SKM-1 treated with dmso at 0.1 percent for 144 hours (cell line): ENCODE results near the gene DGKA.
A peak's percentile ranks its signal among the peaks of the same experiment; 100 is the strongest.
"Not testable (repeated sequence)": the region's sequence is repeated elsewhere in the genome, so short reads cannot be mapped to it uniquely, and the experiment has no call there.

ENCODE experiments used
- DNase-seq: peaks from one replicate; lab custom pipeline; 2025; ENCODE audit not compliant: unreplicated experiment; lab: John Stamatoyannopoulos, UW

DGKA gene

DNA sequence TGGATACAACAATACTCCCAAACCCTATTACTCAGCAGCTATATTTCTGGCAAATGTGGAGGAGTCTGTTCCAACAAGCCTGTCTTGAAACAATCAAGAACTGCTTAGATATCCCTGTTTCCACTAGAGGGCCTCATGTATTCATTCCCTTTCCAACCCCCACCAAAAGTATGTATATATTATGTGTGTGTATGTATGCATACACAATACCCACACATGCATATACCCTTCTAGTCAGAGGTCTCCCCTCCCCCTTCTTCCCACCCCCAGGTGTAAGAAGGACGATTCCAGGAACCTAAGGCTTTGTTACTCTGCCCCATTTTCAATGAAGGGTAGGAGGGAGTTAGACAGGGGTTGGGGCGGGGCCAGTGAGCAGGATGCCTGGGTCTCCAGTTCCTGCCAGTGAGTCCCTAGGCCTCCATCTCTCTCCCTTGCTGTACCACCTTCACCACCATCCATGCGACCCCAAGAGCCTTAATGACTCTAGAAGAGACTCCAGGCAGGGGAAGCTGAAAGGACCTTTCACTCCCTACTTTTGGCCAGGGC is at the start of gene DGKA:
Gene DGKA (plus strand): TSS at position 392 of the 546 bp plus-strand sequence. CDS start 5,342 bp downstream, outside the sequence.
- peak; percentile 21 for DNase-seq

DNA sequence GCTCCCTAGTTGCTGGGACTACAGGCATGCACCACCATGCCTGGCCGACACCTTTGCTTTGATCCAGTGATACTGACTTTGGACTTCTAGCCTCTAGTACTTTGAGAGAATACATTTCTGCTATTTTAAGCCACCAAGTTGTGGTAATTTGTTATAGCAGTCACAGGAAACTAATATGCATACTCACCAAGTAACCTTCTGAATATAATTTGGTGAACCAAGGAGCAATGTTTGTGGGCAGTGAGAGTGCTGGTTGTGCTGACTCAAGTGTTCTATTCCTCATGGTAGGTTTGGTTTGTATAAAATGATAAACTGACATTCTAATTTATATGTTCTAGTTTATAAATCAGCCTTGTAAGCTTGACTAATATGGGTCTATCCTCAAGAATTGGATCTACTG is 45.8 kb upstream of the DGKA start:
- no peak for DNase-seq

GRCh38 chr12:55891310-55891709 is 39.7 kb upstream of the DGKA start:
- no peak for DNase-seq

DNA sequence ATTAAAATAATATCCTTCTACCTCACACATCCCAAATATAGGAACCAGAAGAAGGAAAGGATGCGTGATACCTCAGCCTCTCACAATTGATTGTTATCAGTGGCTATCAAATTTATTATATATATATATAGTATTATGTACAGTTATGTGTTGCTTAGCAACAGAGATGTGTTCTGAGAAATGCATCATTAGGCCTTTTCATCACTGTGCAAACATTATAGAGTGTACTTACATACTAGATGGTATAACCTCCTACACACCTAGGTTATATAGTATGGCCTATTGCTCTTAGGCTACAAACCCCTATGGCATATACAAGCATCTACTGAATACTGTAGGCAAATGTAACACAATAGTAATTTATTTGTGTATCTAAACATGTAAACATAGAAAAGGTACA is 37.2 kb upstream of the DGKA start:
- no peak for DNase-seq

- DNase-seq, result no peak
Measured at GRCh38 chr12:55899082-55899481, 31.9 kb upstream of the DGKA start.

- no peak for DNase-seq
Measured at GRCh38 chr12:55901881-55902490, 29.0 kb upstream of the DGKA start.

DNA sequence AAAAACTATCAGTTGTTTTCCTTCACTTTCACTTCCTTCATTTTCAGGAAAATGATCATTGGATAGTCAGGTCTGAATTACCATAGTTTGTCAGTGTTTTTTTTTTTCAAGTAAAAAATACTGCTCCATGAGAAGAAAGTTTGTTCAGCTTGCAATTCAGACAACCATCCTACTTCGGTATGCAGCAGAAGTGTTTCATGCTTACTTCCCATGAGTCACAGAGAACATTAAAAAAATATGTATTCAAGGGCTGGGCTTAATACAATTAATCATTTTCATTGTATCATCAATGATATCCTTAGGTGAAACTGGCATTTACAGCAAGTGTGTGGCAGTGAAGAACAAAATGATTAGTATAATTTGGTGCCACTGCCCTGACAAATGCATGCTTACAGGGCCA is 24.9 kb upstream of the DGKA start:
- DNase-seq, result no peak

- no peak for DNase-seq
Measured at GRCh38 chr12:55908726-55909512, 22.0 kb upstream of the DGKA start.

GRCh38 chr12:55909513-55909884 is 21.5 kb upstream of the DGKA start:
- no peak for DNase-seq

- DNase-seq, result no peak
Measured at GRCh38 chr12:55912908-55913307, 18.1 kb upstream of the DGKA start.

DNA sequence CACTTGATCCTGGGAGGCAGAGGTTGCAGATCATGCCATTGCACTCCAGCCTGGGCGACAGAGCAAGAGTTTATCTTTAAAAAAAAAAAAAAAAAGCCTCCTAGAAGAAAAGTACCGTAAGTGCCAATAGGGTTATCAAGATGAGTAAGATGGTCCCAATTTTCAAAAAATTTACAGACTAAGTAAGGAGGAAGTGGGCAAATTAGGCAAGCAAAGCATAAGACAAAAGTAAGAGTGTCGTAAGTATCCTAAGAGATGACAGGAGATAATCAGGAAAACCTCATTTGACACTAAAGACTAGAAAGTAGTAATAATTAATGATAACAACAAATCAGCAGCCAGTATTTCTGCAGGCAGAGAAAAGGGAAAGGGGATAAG is 15.5 kb upstream of the DGKA start:
- DNase-seq, result peak; percentile 5

GRCh38 chr12:55919032-55919431 is 11.9 kb upstream of the DGKA start:
- not testable (repeated sequence) for DNase-seq

- DNase-seq, result no peak
Measured at GRCh38 chr12:55922126-55922525, 8.8 kb upstream of the DGKA start.

DNA sequence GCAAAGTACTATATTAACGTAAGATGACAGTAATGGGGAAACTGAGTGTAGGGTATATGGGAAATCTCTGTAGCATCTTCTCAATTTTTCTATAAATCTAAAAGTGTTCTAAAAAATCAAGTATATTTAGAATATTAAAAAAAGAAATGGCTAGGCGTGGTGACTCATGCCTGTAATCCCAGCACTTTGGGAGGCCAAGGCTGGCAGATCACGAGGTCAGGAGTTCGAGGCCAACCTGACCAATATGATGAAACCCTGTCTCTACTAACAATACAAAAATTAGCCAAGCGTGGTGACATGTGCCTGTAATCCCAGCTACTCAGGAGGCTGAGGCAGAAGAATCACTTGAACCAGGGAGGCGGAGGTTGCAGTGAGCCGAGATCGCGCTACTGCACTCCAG is 7.3 kb upstream of the DGKA start:
- DNase-seq, result not testable (repeated sequence)

DNA sequence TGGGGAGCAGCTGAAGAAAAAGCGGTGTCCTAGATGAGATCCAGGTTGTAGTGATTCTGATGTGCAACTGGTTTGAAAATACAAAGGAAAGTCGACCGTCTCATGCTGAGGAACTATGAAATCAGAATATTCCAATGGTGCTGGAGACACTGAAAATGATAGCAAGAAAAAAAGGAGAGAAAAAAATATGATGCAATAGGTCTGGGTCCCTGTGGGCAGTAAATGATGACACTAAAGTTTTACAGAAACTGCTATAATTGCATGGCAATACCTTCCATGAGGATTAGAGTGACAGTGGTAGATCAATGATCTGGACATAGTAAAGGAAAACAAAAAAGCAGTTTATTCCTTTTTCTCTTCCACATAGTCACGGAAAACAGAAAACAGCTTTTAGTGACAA is 5.6 kb upstream of the DGKA start:
- DNase-seq, result no peak

DNA sequence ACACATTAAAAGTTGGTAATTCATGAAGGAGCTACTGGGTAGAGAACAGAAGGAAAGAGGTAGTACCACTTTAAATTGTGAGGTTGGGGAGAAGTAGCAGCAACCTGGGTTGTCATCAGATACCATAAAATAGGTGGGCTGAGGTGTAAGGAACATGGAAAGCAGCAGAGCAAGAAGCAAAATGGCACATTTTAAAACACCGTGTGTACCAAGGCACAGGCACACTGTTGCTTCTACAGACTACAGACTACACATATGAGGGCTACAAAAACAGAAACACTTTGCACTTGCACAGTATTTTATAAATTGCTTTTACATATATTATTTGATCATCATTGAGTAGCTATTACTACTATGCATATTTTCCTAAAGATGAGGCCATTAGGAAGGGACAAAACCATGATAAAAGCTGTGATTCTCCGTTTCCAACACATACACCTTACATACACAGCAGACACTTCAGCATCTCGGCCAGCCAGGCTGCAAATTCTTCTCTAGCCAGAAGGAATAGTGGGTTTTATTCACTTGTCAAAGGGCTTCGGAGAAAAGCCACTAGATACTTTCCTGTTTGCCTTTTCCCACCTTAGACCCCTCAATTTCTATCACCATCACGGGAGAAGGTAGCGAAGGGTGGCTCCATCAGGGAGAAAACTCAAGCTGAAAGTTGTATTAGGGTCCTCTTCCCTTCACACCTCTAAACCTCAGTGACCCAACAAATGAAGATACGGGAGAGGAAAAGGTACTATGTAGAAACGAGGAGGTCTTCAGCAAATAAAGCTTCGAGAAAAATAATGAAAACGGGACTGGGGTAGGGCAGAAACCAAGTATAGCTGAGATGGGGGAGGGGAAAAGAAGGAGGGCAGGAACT is 4.9 kb upstream of the DGKA start:
- no peak for DNase-seq

DNA sequence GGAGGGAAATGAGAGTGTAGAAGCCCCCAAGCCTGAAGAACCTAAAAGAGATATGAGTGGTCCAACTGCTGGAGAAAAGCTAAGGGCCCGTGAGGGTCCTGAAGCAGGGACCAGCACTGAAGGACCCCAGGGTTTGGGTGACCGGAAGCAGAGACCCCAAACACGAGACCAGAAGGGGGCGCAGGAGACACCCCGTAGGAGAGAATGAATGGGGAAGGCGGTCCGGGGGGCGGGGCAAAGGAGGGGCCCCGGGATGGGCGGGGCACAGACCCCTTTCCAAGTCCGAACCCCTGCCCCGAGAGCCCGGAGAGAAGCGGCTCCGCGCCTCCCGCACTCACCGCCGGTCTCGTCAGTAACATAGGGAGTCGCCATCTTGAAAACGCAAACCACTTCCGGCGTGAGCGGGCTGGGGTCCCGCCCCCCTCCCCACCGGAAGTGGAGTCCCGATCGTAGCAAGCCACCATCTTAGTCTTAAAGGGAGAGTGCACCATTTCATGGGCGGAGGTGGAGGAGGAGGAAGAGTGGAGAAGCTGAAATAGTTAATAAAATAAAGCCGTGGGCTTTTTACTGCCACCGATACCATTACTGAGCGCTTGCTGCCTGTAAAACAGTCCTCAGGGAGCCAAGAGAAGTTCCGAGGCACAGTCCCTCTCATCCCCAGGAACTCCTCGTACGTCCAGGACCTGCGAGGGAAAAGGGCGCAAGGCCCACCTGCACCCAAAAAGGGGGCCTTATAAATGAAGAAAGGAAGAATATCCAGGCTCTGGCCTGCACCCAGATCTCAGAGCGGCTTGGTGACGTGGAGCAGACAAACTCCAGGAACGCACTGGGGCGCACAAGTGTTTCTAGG is 4.0 kb upstream of the DGKA start:
- DNase-seq, result peak; percentile 55

DNA sequence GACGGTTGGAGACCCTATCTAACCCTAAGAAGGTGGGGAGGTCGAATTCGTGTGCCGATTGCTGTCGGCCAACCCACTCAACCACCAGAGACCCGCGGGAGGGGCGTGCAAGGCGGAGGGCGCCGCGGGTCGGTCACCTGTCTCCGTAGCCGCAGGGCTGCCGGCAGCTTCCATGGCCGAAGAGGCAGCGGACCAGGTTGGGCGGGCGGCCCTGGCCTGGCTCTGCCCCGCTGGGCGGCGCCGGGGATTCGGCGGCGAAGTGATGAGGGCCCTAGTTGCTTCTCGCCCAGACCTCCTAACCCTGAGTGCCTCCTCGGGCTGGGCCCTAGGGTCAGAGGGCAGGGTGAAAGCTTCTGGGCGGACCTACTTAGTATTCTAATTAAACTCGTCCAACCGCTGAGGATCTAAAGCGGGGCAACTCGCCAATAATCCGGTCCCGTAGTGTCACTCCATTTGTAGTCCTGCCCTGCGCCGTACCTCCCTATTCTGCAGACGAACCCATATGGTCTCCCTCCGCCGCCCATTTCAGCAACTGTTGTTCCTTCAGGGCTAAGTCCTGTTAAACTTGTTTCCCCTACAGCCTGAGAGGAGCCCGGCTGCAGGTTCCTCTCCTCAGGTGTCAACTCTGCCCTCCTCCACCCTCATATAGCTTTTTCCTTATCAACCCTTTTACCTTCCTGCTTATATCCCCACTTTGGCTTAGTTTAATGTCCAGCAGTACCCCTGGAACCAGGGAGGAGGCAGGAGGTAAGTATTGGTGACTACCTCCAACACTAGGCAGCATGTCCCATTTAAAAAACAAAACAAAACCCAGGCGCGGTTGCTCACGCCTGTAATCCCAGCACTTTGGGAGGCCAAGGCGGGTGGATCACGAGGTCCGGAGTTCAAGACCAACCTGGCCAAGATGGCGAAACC is 3.1 kb upstream of the DGKA start, which contains the start of gene PYM1:
Gene PYM1 (minus strand): TSS at position 307 of the 915 bp plus-strand sequence. CDS start 133 bp downstream, at position 174.
- peak; percentile 39 for DNase-seq

DNA sequence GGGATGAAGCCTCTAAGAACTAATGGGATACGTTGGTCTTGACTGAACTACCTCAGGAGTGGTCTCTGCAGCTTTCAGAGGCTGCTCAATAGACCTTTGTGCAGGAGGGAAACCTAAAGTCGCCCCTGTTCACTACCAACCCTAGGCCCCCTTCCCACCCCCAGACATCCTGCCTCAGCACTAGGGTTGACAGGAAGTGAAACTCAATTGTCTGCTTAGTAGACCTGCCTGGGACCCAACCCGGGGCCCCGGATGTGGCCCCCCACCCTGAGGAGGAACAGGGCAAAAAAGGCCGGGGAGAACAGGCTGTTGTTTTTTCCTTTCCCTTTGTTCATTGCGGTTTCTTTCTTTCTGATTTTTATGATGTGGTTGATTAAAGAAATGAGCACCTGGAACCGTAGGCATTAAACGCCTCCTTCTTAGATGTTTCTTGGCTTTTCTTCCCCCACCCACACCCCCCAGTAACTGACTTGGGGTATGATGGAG is 1.6 kb upstream of the DGKA start:
- no peak for DNase-seq
